Stimulated activated CD8-positive, alpha-beta memory T cell treated with anti-CD3 and anti-CD28 coated beads, Interleukin-4, amount 100 ng/mL, for 4 hours (primary cell): ENCODE data around the gene FBXL2.
"Not testable (repeated sequence)": the region's sequence is repeated elsewhere in the genome, so short reads cannot be mapped to it uniquely, and the experiment has no call there.

ENCODE experiments used
- DNase-seq, 2 donors: peaks; one replicate each; pipeline ENCODE4 v3.0.0-alpha.2; 2020; ENCODE audit warnings: low read depth in 2 of 2, low spot score in 1 of 2

The FBXL2 gene

GRCh38 chr3:33426630-33427317 lies 149.5 kb downstream of the FBXL2 start:
- DNase-seq = no peak

GRCh38 chr3:33428734-33429133 lies 151.5 kb downstream of the FBXL2 start:
- DNase-seq = no peak

- DNase-seq = not testable (repeated sequence)
Observed at GRCh38 chr3:33429306-33429705, 152.1 kb downstream of the FBXL2 start.

GRCh38 chr3:33430061-33430460 lies 152.8 kb downstream of the FBXL2 start:
- no peak for DNase-seq

GRCh38 chr3:33430571-33430970 lies 153.3 kb downstream of the FBXL2 start:
- DNase-seq = no peak

- no peak for DNase-seq
Observed at GRCh38 chr3:33433843-33434242, 156.6 kb downstream of the FBXL2 start.
